Measurements from ENCODE around the gene CC2D1A.

Gene CC2D1A

DNA sequence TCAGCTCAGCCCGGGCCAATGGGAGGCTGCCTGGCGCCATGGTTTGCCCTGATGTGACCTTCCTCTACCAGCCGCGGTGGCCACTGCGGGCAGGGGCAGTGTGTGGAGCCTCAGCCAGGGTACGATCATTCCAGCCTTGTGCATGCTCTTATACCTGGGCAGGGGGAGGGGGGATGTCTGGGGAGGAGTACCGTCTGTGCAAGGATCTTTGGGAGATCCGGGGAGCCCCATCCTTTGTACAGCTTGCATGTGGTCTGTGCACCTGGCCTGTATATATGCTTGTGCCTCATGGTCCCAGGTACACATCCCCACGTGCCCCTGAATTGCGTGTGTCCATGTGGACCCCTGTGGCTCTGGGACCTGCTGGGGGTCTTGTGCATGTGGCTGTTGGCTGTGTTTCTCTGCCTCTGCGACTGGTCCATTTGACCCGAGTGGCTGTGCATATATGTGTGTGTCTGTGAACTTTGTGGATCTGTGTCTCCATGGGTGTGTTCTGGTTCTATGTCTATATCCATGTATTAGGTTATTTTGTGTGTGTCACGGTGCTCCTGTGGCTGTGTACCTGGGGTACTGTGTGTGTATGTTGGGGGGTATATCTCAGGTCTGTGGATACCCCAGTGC, 41.8 kb upstream of the CC2D1A start:
- Histone ChIP-seq H3K79me2 (ENCODE audit: low read length) (no peaks in the 10 kb centered on the region), H3F3A (ENCODE audit: insufficient read depth, low read length) (no peaks in the 10 kb centered on the region), H3K27me3 (replicated peaks; ENCODE audit: insufficient read depth, low read length) (peaks cover 55% of the 10 kb centered on the region), H4K20me1 (ENCODE audit: insufficient read depth, low read length) (no peaks in the 10 kb centered on the region), H3K4me3 (ENCODE audit: low read length) (no peak overlapping the region), H3K9ac (ENCODE audit: low read length) (no peak overlapping the region), H3K36me3 (replicated peaks; ENCODE audit: insufficient read depth, low read length) (no peaks in the 10 kb centered on the region), H3K4me1 (ENCODE audit: low read length) (peaks cover 5% of the 10 kb centered on the region; the same call in 1 of the 2 replicates), H3K4me2 (ENCODE audit: low read depth, low read length) (no peak overlapping the region), H3K9me2 (replicated peaks; ENCODE audit: insufficient read depth, low read length) (no peaks in the 10 kb centered on the region), H3K9me3 (replicated peaks; ENCODE audit: insufficient read depth, low read length) (no peaks in the 10 kb centered on the region), H3K27ac (ENCODE audit: low read length) (no peak overlapping the region), H2AFZ (ENCODE audit: low read length) (no peak overlapping the region)
- TF ChIP-seq CTCF (IDR thresholded peaks at IDR 0.05; ENCODE audit: low read length) (no peak), EZH2 (optimal IDR thresholded peaks at IDR 0.05; ENCODE audit: low read depth, low read length) (no peak), EZH2phosphoT487 (IDR thresholded peaks at IDR 0.05; ENCODE audit: low read length) (no peak)
- DNase-seq, result no peak

DNA sequence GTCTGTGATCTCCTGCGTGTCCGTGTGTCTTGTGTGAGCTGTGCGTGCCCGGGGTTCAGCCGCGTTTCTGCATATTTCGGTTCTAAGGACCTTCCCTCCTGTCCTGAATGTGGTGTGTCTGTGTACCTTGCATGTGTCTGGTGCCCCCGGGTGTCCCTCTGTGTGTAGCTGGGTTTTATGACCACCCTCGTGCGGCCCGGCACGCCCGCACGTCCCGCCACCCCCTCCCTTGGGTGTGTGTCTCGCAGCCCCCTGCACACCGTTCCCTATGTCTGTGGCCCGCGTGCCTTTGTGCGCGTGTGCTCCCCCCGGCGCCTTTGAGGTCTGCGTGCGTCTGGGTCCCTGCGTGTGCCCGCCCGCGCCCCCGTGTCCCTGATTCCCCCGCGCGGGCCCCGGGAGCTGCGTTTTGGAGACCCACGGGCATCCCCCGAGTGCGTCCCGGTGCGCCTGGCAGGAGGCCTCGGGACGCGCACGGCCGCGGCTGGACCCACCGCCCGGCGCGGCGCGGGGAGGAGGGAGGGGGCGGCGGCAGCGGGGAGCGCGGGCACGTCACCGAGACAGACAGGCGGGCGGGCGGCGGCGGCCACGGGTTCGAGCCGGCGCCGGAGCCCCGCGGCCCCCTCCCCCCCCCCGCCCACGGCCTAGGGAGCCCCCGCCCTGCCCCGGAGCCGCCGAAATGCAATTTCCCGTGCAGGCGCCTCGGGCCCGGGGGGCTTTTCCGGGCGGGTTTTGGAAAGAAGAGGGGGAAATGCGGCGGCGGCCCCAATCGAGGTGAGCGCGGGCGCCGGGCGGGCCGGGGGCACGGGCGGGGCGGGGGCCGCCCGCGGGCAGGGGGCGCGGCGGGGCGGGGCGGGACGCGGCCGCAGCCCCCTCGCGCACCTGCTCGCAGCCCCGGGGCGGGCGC, 41.1 kb upstream of the CC2D1A start:
- no peaks in the 10 kb centered on the region for H3K9me2 ChIP-seq (replicated peaks; ENCODE audit: insufficient read depth, low read length)
- TF ChIP-seq EZH2phosphoT487 (IDR thresholded peaks at IDR 0.05; ENCODE audit: low read length) (no peak), EZH2 (optimal IDR thresholded peaks at IDR 0.05; ENCODE audit: low read depth, low read length) (peak; percentile 77)
- no peak for DNase-seq
- peaks cover 62% of the 10 kb centered on the region for H3K27me3 ChIP-seq (replicated peaks; ENCODE audit: insufficient read depth, low read length)
- no peak overlapping the region for H3K4me3 ChIP-seq (ENCODE audit: low read length)
- H3K9me3 ChIP-seq (replicated peaks; ENCODE audit: insufficient read depth, low read length), result no peaks in the 10 kb centered on the region
- no peaks in the 10 kb centered on the region for H3K36me3 ChIP-seq (replicated peaks; ENCODE audit: insufficient read depth, low read length)
- no peaks in the 10 kb centered on the region for H4K20me1 ChIP-seq (ENCODE audit: insufficient read depth, low read length)
- H3K4me1 ChIP-seq (ENCODE audit: low read length), result peaks cover 5% of the 10 kb centered on the region; the same call in 1 of the 2 replicates
- H3K4me2 ChIP-seq (ENCODE audit: low read depth, low read length), result no peak overlapping the region
- no peak overlapping the region for H3K9ac ChIP-seq (ENCODE audit: low read length)
- no peak overlapping the region for H3K27ac ChIP-seq (ENCODE audit: low read length)
- H2AFZ ChIP-seq (ENCODE audit: low read length), result no peak overlapping the region
- no peaks in the 10 kb centered on the region for H3F3A ChIP-seq (ENCODE audit: insufficient read depth, low read length)
- no peaks in the 10 kb centered on the region for H3K79me2 ChIP-seq (ENCODE audit: low read length)

DNA sequence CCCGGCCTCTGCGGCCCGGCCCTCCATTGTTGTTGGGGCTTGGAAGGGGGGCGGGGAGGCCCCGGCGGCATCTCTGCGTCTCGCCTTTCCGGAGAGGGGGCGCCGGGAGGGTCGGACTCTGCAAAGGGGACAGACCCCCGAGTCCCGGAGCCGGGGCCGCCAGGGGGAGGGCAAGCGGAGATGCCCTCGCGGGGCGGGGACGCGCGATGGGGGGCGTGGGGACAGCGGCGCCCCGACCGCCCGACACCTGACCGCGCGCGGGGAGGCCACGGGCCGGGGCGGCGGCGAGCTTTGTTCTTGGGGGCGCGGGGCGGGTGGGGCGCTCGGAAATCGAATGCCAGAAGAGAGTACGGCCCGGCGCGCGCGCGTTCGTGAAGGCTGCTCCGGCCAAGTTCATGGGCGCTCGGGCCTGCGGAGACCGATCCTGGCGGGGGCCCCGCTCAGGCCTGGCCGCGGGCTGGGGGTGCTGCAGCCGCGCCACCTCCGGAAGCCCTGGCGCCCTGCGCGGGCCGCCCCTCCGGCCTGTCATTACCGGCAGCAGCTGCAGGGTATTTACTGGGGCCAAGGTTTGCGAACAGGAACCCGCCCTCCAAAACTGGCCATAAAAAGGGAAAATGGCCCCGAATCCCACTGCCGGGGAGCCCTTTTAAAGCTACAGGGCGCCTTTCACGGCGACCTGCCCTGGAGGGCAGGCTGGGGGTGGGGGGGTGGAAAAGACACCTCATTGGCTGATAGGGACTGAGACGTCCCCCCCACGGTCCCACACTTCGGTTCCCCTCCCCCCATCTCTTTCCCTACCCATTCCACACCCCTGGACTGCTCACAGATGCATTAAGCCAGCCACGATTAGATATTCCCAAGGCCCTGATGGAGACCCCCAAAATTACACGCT, 40.2 kb upstream of the CC2D1A start:
- peak overlapping the region; percentile 29; the same call in 1 of the 2 replicates for H3K4me2 ChIP-seq (ENCODE audit: low read depth, low read length)

More for the DNA sequence above, 40.2 kb upstream of the CC2D1A start:
- Histone ChIP-seq H3F3A (ENCODE audit: insufficient read depth, low read length) (no peaks in the 10 kb centered on the region), H3K27me3 (replicated peaks; ENCODE audit: insufficient read depth, low read length) (peaks cover 68% of the 10 kb centered on the region), H3K9ac (ENCODE audit: low read length) (no peak overlapping the region), H3K27ac (ENCODE audit: low read length) (no peak overlapping the region), H3K9me3 (replicated peaks; ENCODE audit: insufficient read depth, low read length) (no peaks in the 10 kb centered on the region), H3K9me2 (replicated peaks; ENCODE audit: insufficient read depth, low read length) (no peaks in the 10 kb centered on the region), H2AFZ (ENCODE audit: low read length) (no peak overlapping the region), H3K4me1 (ENCODE audit: low read length) (peaks cover 5% of the 10 kb centered on the region; the same call in 1 of the 2 replicates), H4K20me1 (ENCODE audit: insufficient read depth, low read length) (no peaks in the 10 kb centered on the region), H3K79me2 (ENCODE audit: low read length) (no peaks in the 10 kb centered on the region), H3K4me3 (ENCODE audit: low read length) (no peak overlapping the region), H3K36me3 (replicated peaks; ENCODE audit: insufficient read depth, low read length) (no peaks in the 10 kb centered on the region)
- no peak for DNase-seq
- TF ChIP-seq EZH2phosphoT487 (IDR thresholded peaks at IDR 0.05; ENCODE audit: low read length), result 0 out of 2 replicates have a peak, but pooled peaks have one; percentile 12
- no peak for TF ChIP-seq CTCF (IDR thresholded peaks at IDR 0.05; ENCODE audit: low read length)
- no peak for TF ChIP-seq EZH2 (optimal IDR thresholded peaks at IDR 0.05; ENCODE audit: low read depth, low read length)

Data from MM.1S (cell line).